ENCODE results near the gene PDE2A.

DNA sequence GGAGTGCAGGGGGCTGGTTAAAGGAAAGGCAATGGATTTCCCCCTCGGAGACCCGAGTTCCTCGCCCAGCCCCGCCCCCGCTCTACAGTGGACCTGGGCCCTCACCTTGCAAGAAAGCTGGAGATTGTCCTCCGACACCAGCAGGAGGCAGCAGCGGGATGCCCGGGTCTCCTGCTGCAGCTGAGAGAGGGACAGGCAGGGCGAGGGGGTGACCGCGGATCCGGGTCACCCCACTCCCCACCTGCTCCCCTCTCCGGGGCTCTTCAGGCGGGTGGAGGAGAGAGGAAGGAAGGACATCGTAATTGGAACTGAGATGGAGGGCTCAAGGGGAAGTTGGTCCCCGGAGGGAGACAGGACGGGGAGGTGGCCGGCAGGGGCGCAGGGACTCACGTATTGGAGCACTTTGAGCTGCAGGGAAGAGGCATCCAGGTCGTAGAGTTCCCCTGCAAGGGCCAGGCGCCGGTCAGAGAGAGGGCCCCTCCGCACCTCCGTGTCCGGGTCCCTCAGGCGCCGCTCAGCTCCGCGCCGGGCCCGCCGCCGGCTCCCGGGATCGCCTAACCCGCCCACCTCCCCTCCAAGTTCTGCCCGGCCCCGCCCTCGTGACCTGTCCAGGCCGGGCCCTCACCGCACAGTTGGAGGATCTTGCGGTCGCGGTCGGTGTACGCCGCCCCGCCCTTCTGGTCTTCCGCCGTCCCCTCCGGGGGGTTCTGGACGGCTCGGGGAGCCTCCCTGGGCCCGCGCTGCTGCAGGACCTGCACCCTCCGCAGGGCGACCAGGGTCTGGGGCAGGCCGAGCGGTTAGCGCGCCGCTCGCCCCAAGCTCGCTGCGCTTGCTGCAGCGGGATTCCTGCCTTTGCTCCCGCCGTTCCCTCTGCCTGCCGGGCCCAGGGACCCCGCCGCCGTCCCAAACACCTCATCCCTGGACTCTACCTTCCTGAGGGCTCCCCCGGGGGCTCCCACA is 84.1 kb downstream of the PDE2A start:
- no peak for TF ChIP-seq POLR2A (IDR thresholded peaks at IDR 0.05)
- TF ChIP-seq, protein P1, sequence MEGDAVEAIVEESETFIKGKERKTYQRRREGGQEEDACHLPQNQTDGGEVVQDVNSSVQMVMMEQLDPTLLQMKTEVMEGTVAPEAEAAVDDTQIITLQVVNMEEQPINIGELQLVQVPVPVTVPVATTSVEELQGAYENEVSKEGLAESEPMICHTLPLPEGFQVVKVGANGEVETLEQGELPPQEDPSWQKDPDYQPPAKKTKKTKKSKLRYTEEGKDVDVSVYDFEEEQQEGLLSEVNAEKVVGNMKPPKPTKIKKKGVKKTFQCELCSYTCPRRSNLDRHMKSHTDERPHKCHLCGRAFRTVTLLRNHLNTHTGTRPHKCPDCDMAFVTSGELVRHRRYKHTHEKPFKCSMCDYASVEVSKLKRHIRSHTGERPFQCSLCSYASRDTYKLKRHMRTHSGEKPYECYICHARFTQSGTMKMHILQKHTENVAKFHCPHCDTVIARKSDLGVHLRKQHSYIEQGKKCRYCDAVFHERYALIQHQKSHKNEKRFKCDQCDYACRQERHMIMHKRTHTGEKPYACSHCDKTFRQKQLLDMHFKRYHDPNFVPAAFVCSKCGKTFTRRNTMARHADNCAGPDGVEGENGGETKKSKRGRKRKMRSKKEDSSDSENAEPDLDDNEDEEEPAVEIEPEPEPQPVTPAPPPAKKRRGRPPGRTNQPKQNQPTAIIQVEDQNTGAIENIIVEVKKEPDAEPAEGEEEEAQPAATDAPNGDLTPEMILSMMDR (IDR thresholded peaks at IDR 0.05) = peak in 5 of 6 experiments; percentile 25 to 52 (median 41)
- TF ChIP-seq EP300 (IDR thresholded peaks at IDR 0.05) = no peak
- TF ChIP-seq POLR2AphosphoS5 (IDR thresholded peaks at IDR 0.05) = no peak

All from upper lobe of left lung (tissue), 4 donors.